Measurements from ENCODE around the gene CKAP5.

DNA sequence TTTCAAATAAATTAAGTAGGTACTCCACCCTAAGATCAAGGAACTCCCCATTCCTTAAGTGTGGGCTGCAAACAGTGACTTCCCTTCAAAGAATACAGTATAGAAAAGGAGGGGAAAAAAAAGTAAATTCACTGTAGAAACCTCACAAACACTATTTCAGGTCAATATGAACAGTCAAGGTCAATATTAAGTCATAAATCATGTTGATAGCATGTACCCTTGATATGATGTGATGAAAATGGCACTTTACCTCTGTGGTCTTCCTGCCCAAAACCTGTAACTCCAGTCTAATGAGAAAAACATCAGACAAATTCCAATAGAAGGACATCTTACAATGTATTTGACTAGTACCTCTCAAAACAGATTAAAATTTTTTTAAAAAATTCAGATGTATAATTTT, 8.2 kb downstream of the CKAP5 start:
- TF ChIP-seq CTBP1 (IDR thresholded peaks at IDR 0.05; ENCODE audit: borderline replicate concordance) (no peak), ZNF384 (IDR thresholded peaks at IDR 0.05) (no peak), SP1 (IDR thresholded peaks at IDR 0.05) (no peak), ELF4 (IDR thresholded peaks at IDR 0.05) (no peak), FOXM1 (IDR thresholded peaks at IDR 0.05; ENCODE audit: borderline replicate concordance) (no peak), FOXA1 (IDR thresholded peaks at IDR 0.05) (no peak), NFRKB (IDR thresholded peaks at IDR 0.05) (no peak), BHLHE40 (IDR thresholded peaks at IDR 0.05; ENCODE audit: borderline replicate concordance) (no peak), HDGF (IDR thresholded peaks at IDR 0.05; ENCODE audit: borderline replicate concordance) (no peak), SUZ12 (IDR thresholded peaks at IDR 0.05) (no peak), L3MBTL2 (conservative IDR thresholded peaks at IDR 0.05) (no peak), FOXK2 (IDR thresholded peaks at IDR 0.05) (no peak)
